ENCODE data around the gene COX7A2L.

DNA sequence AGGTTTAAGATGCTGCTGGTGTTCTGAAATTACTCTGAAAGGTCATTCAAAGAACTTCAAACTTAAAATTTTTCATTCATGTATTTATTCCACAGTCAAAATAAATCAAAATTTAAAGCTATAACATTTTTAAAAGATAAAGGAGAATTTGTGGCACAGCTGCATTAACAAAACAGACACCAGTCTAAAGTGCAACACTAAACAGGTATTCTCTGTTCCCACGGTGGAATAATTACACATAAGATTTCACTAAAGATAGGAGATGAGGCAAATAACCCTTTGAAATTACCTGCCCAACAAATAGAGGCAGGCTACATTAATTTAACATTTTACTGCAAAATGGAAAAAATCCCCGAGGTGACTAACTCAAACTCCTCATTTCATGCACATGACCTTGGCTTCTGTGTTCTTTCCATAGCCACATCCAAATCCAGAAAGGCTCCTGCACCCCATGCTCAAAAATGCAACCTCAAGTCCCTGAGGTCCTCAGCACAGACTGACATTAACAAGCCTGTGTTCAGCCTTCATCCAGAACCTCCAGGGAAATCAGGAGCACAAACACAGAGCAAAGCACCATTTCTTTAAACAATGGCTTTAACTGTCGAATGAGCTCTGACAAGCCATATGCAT lies 10.5 kb downstream of the COX7A2L start:
- TF ChIP-seq, protein P1, sequence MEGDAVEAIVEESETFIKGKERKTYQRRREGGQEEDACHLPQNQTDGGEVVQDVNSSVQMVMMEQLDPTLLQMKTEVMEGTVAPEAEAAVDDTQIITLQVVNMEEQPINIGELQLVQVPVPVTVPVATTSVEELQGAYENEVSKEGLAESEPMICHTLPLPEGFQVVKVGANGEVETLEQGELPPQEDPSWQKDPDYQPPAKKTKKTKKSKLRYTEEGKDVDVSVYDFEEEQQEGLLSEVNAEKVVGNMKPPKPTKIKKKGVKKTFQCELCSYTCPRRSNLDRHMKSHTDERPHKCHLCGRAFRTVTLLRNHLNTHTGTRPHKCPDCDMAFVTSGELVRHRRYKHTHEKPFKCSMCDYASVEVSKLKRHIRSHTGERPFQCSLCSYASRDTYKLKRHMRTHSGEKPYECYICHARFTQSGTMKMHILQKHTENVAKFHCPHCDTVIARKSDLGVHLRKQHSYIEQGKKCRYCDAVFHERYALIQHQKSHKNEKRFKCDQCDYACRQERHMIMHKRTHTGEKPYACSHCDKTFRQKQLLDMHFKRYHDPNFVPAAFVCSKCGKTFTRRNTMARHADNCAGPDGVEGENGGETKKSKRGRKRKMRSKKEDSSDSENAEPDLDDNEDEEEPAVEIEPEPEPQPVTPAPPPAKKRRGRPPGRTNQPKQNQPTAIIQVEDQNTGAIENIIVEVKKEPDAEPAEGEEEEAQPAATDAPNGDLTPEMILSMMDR (conservative IDR thresholded peaks at IDR 0.05), result no peak
- TF ChIP-seq EZH2 (IDR thresholded peaks at IDR 0.05; ENCODE audit: low read depth), result no peak
